SK-N-SH (cell line): ENCODE measurements around the gene YES1. TPM values are rescaled to one million over a fixed set of nuclear protein-coding genes. Genes with fewer than 3 reads are reported as not detected.

ENCODE experiments used
- CTCF ChIA-PET: fragments of 300-600, 350-600 bp; formaldehyde crosslinking; extraction: SDS; loops from one replicate; lab custom pipeline; 2021; lab: Yijun Ruan, JAX
- POLR2A ChIA-PET: fragments of 350-600 bp; sonication (Branson Sonifier 250); formaldehyde crosslinking; extraction: SDS; loops from one replicate; lab custom pipeline; 2020; ENCODE audit warnings: antibody characterized with exemption, inconsistent platforms; lab: Yijun Ruan, JAX
- DNase-seq: peaks from one replicate; pipeline ENCODE4 v3.0.0; 2012
- H2AFZ ChIP-seq: fragments of 200-600 bp; sonication (generic); 2 replicates; pipeline ENCODE4 v1.8.1; 2016; ENCODE audit warnings: antibody characterized with exemption, mild to moderate bottlenecking, low read depth
- H3F3A ChIP-seq: fragments of 200-600 bp; sonication (generic); replicated peaks from 2 replicates; pipeline ENCODE3; 2016; ENCODE audit warnings: antibody characterized with exemption, mild to moderate bottlenecking; ENCODE audit not compliant: insufficient read depth
- H3K27ac ChIP-seq, 2 experiments: fragments of 200-500 bp in 1 of 2; fragments of 200-600 bp in 1 of 2; sonication (Bioruptor generic) in 1 of 2; sonication (generic), shearing (Covaris generic) in 1 of 2; 2 replicates each; pipeline versions ENCODE4 v1.5.1 to v1.6.1; 2014 to 2016; ENCODE audit warnings: low read depth in 2 of 2, inconsistent platforms in 1 of 2, low read length in 1 of 2, mild to moderate bottlenecking in 1 of 2, mixed read lengths in 1 of 2
- H3K27me3 ChIP-seq: fragments of 200-600 bp; sonication (generic), shearing (Covaris generic); 2 replicates; pipeline ENCODE4 v1.6.1; 2016; ENCODE audit warnings: mixed run types; ENCODE audit not compliant: insufficient read depth
- H3K36me3 ChIP-seq, 2 experiments: fragments of 200-500 bp in 1 of 2; fragments of 200-600 bp in 1 of 2; sonication (Bioruptor generic) in 1 of 2; sonication (generic) in 1 of 2; replicated peaks in 1 of 2; 2 replicates each; pipeline versions ENCODE3 to v1.5.1; 2014 to 2016; ENCODE audit warnings: low read length in 1 of 2, mild to moderate bottlenecking in 1 of 2; ENCODE audit not compliant: insufficient read depth in 2 of 2, control insufficient read depth in 1 of 2
- H3K4me1 ChIP-seq, 2 experiments: fragments of 200-500 bp in 1 of 2; fragments of 200-600 bp in 1 of 2; sonication (Bioruptor generic) in 1 of 2; sonication (generic), shearing (Covaris generic) in 1 of 2; 2 replicates each; pipeline versions ENCODE4 v1.5.1 to v1.6.1; 2014 to 2016; ENCODE audit warnings: low read depth in 1 of 2, low read length in 1 of 2, mixed run types in 1 of 2; ENCODE audit not compliant: insufficient read depth in 2 of 2, control insufficient read depth in 1 of 2
- H3K4me2 ChIP-seq: fragments of 200-600 bp; sonication (generic), shearing (Covaris generic); 2 replicates; pipeline ENCODE4 v1.6.1; 2017; ENCODE audit warnings: mixed run types
- H3K4me3 ChIP-seq, 2 experiments: fragments of 200-500 bp in 1 of 2; fragments of 200-600 bp in 1 of 2; sonication (Bioruptor generic) in 1 of 2; sonication (generic), shearing (Covaris generic) in 1 of 2; 2 replicates each; pipeline versions ENCODE4 v1.5.1 to v1.8.1; 2014 to 2016; ENCODE audit warnings: low read depth in 2 of 2, inconsistent platforms in 1 of 2, low read length in 1 of 2, mild to moderate bottlenecking in 1 of 2, mixed read lengths in 1 of 2, moderate library complexity in 1 of 2
- H3K79me2 ChIP-seq: fragments of 200-600 bp; sonication (generic); 2 replicates; pipeline ENCODE4 v1.8.1; 2017; ENCODE audit warnings: mild to moderate bottlenecking; ENCODE audit not compliant: insufficient read depth
- H3K9ac ChIP-seq: fragments of 200-600 bp; sonication (generic); 2 replicates; pipeline ENCODE4 v1.6.1; 2017; ENCODE audit warnings: mixed run types
- H3K9me2 ChIP-seq: fragments of 200-600 bp; sonication (generic); 2 replicates; pipeline ENCODE4 v1.6.1; 2017; ENCODE audit warnings: mixed run types
- H3K9me3 ChIP-seq: fragments of 200-600 bp; sonication (generic); 2 replicates; pipeline ENCODE4 v1.6.1; 2017; ENCODE audit warnings: mixed run types, mild to moderate bottlenecking, moderate library complexity
- H4K20me1 ChIP-seq: fragments of 200-600 bp; sonication (generic); 2 replicates; pipeline ENCODE4 v1.6.1; 2017; ENCODE audit warnings: mild to moderate bottlenecking, mixed run types; ENCODE audit not compliant: insufficient read depth
- CTCF ChIP-seq: fragments of 200-600 bp; sonication (generic); IDR thresholded peaks from 2 replicates; pipeline ENCODE4 v1.6.1; 2017; ENCODE audit warnings: antibody characterized with exemption, mild to moderate bottlenecking, moderate library complexity
- FOXM1 ChIP-seq: IDR thresholded peaks from 2 replicates; pipeline ENCODE4 v1.4.0; 2012; ENCODE audit warnings: low read depth, mild to moderate bottlenecking
- GABPA ChIP-seq: IDR thresholded peaks from 2 replicates; pipeline ENCODE4 v1.4.0; 2012; ENCODE audit warnings: low read depth, mild to moderate bottlenecking
- MXI1 ChIP-seq: IDR thresholded peaks from 2 replicates; pipeline ENCODE4 v1.6.1; 2012; ENCODE audit warnings: mild to moderate bottlenecking, low read depth, low read length, improper control_type of control experiment
- PBX3 ChIP-seq: IDR thresholded peaks from 2 replicates; pipeline ENCODE4; 2012
- POLR2AphosphoS5 ChIP-seq: IDR thresholded peaks from 2 replicates; pipeline ENCODE4 v1.6.1; 2012; ENCODE audit warnings: low read depth, low read length
- RAD21 ChIP-seq: IDR thresholded peaks from 2 replicates; pipeline ENCODE4 v1.6.1; 2012; ENCODE audit warnings: mild to moderate bottlenecking, low read length
- RXRA ChIP-seq: IDR thresholded peaks from 2 replicates; pipeline ENCODE4 v1.4.0; 2012; ENCODE audit warnings: low read depth, mild to moderate bottlenecking, borderline replicate concordance
- SIN3A ChIP-seq: IDR thresholded peaks from 2 replicates; pipeline ENCODE4 v1.6.1; 2012; ENCODE audit warnings: low read depth, mild to moderate bottlenecking, low read length, moderate library complexity, borderline replicate concordance
- YY1 ChIP-seq: IDR thresholded peaks from 2 replicates; pipeline ENCODE4 v1.4.0; 2012; ENCODE audit warnings: low read depth, mild to moderate bottlenecking
- WGBS: methylation state at CpG from one replicate; pipeline ENCODE4 v1.1.6; 2017; ENCODE audit warnings: low lambda C conversion rate; 5-methylcytosine and 5-hydroxymethylcytosine counted together
- polyA plus RNA-seq, 3 experiments: library from polyadenylated mRNA; depleted of rRNA; stranded (reverse); fragments of >200 nt; gene quantifications; 2 replicates each; pipeline ENCODE4 v1.2.3, GENCODE V29; 2012
- TF ChIP-seq, protein P1 (sequence below): IDR thresholded peaks from 2 replicates; pipeline ENCODE4 v1.6.1; 2012; ENCODE audit warnings: mild to moderate bottlenecking, low read depth, low read length, moderate library complexity
- TF ChIP-seq, protein P2 (sequence below): IDR thresholded peaks from 2 replicates; pipeline ENCODE4 v1.4.0; 2012; ENCODE audit warnings: low read depth

The YES1 gene
- polyA plus RNA-seq, 1 of the 3 experiments (the other 2 are of a cell fraction) = 7.9 TPM

GRCh38 chr18:711657-712400 is 100.2 kb downstream of the YES1 start:
- TF ChIP-seq POLR2AphosphoS5 (no peak), RAD21 (0 out of 2 replicates have a peak, but pooled peaks have one; percentile 4), YY1 (peak; percentile 84), PBX3 (no peak), RXRA (no peak), SIN3A (peak; percentile 2; the same call in 1 of the 2 replicates), GABPA (no peak), FOXM1 (no peak), MXI1 (peak; percentile 88), CTCF (peak; percentile 36)
- TF ChIP-seq, protein P1, sequence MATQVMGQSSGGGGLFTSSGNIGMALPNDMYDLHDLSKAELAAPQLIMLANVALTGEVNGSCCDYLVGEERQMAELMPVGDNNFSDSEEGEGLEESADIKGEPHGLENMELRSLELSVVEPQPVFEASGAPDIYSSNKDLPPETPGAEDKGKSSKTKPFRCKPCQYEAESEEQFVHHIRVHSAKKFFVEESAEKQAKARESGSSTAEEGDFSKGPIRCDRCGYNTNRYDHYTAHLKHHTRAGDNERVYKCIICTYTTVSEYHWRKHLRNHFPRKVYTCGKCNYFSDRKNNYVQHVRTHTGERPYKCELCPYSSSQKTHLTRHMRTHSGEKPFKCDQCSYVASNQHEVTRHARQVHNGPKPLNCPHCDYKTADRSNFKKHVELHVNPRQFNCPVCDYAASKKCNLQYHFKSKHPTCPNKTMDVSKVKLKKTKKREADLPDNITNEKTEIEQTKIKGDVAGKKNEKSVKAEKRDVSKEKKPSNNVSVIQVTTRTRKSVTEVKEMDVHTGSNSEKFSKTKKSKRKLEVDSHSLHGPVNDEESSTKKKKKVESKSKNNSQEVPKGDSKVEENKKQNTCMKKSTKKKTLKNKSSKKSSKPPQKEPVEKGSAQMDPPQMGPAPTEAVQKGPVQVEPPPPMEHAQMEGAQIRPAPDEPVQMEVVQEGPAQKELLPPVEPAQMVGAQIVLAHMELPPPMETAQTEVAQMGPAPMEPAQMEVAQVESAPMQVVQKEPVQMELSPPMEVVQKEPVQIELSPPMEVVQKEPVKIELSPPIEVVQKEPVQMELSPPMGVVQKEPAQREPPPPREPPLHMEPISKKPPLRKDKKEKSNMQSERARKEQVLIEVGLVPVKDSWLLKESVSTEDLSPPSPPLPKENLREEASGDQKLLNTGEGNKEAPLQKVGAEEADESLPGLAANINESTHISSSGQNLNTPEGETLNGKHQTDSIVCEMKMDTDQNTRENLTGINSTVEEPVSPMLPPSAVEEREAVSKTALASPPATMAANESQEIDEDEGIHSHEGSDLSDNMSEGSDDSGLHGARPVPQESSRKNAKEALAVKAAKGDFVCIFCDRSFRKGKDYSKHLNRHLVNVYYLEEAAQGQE = no peak
- TF ChIP-seq, protein P2, sequence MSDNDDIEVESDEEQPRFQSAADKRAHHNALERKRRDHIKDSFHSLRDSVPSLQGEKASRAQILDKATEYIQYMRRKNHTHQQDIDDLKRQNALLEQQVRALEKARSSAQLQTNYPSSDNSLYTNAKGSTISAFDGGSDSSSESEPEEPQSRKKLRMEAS = peak; percentile 83; the same call in 1 of the 2 replicates
- no peaks in the 10 kb centered on the region for H3K9me2 ChIP-seq
- peaks cover 27% of the 10 kb centered on the region for H3F3A ChIP-seq
- H3K4me2 ChIP-seq = peak overlapping the region; percentile 91
- ChIA-PET POLR2A (no interaction called here), CTCF (interaction anchor here (0.6 to 2.1 kb wide), 14 partner anchors 10 to 128 kb away, joined by 3 to 10 read pairs (median 4); no protein-coding TSS in a partner anchor)
- H3K36me3 ChIP-seq = no peaks in the 10 kb centered on the region
- H2AFZ ChIP-seq = peak overlapping the region; percentile 87
- H3K27ac ChIP-seq = peak overlapping the region in 1 of 2 experiments; percentile 47; a peak in 1 of 4 replicates
- peaks cover 16% of the 10 kb centered on the region; the same call in 1 of the 2 replicates for H3K79me2 ChIP-seq
- peaks cover 0 to 7% of the 10 kb centered on the region in 2 experiments; a peak in 1 of 4 replicates for H3K4me1 ChIP-seq
- H3K27me3 ChIP-seq = no peaks in the 10 kb centered on the region
- H3K9ac ChIP-seq = peak overlapping the region; percentile 70
- WGBS = 4% methylated on average over 37 of the region's 42 CpGs
- H3K9me3 ChIP-seq = no peaks in the 10 kb centered on the region
- DNase-seq = peak; percentile 58
- no peaks in the 10 kb centered on the region for H4K20me1 ChIP-seq
- H3K4me3 ChIP-seq = peak overlapping the region; percentile 67 to 68
